ENCODE measurements around the gene HECTD3. TPM values are rescaled to one million over a fixed set of nuclear protein-coding genes. Genes with fewer than 3 reads are reported as not detected.

HECTD3 gene
- polyA plus RNA-seq, 4 donors = 54.2 to 148 (median 81.9) TPM

DNA sequence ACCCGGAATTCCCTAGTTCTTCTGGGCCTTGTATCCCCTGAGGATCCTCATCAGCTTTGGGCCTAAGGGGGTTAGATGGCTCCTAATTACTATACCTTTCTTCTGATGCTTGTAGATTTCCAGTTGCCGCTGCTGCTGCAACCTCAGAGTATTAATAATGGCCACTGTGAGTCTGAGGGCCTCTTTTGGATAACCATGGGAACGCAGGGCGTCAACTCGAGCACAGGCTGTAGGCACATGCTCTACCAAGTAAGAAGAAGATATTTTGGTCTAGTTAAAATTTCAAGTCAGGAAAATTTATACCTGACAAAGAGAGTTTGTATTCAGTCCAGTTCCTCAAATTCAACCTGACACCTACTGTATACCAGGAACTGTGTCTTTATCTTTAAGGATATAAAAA, 29.2 kb upstream of the HECTD3 start:
- DNase-seq (no peak), FAIRE-seq (no peak)
- H3K27me3 ChIP-seq (ENCODE audit: control insufficient read depth in 3 of 3, insufficient read depth in 3 of 3, low read length in 3 of 3) = no peaks in the 10 kb centered on the region
- H3K4me3 ChIP-seq (ENCODE audit: low read depth in 1 of 3, low read length in 3 of 3) = no peak overlapping the region
- 94 to 97% (median 94%) methylated on average over 5 of the region's 5 CpGs for WGBS, 3 donors
- H3K9me3 ChIP-seq (ENCODE audit: control insufficient read depth in 2 of 2, insufficient read depth in 1 of 2, low read depth in 1 of 2, low read length in 1 of 2) = no peaks in the 10 kb centered on the region
- peaks cover 0 to 16% (median 0%) of the 10 kb centered on the region in 3 donors for H3K4me1 ChIP-seq (ENCODE audit: control insufficient read depth in 3 of 3, insufficient read depth in 2 of 3, low read depth in 1 of 3, low read length in 2 of 3)
- H3K27ac ChIP-seq (ENCODE audit: low read depth in 1 of 3, low read length in 2 of 3) = no peak overlapping the region
- peaks cover 0 to 10% (median 7%) of the 10 kb centered on the region in 3 donors for H3K36me3 ChIP-seq (ENCODE audit: control insufficient read depth in 3 of 3, insufficient read depth in 2 of 3, low read depth in 1 of 3, low read length in 3 of 3)

DNA sequence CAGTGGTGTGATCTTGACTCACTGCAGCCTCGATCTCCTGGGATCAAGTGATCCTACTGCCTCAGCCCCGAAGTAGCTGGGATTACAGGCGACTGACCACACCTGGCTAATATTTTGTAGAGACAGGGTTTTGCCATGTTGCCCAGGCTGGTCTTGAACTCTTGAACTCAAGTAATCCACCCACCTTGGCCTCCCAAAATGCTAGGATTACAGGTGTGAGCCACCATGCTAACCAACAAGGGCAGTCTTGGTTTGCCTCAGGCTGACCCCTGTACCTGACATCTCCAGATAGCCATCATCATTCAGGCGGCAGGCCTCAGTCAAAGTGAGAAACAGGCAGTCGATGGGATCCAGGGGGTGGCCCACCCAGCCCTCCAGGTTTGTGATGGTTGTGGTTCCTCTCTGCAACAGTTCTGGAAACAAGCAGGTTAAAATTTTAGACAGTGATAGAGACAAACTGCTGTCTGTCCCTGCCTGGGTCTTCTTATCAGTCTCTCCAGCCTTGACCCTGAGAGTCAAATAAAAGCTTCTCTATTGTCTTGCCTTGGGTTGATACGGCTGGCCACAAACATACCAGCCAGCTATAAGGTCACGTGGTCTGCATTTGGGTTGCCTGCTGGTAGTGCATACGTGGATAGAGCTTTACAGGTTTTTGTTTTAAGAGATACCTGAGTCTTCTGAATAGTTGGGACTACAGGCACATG, 27.7 kb upstream of the HECTD3 start:
- H3K4me1 ChIP-seq (ENCODE audit: control insufficient read depth in 3 of 3, insufficient read depth in 2 of 3, low read depth in 1 of 3, low read length in 2 of 3) = peaks cover 0 to 16% (median 0%) of the 10 kb centered on the region in 3 donors
- 67 to 78% (median 70%) methylated on average over 8 of the region's 8 CpGs for WGBS, 3 donors
- H3K27ac ChIP-seq (ENCODE audit: low read depth in 1 of 3, low read length in 2 of 3) = no peak overlapping the region
- FAIRE-seq = no peak
- peaks cover 0 to 19% (median 7%) of the 10 kb centered on the region in 3 donors for H3K36me3 ChIP-seq (ENCODE audit: control insufficient read depth in 3 of 3, insufficient read depth in 2 of 3, low read depth in 1 of 3, low read length in 3 of 3)
- no peak overlapping the region for H3K4me3 ChIP-seq (ENCODE audit: low read depth in 1 of 3, low read length in 3 of 3)
- DNase-seq = no peak
- H3K9me3 ChIP-seq (ENCODE audit: control insufficient read depth in 2 of 2, insufficient read depth in 1 of 2, low read depth in 1 of 2, low read length in 1 of 2) = no peaks in the 10 kb centered on the region
- H3K27me3 ChIP-seq (ENCODE audit: control insufficient read depth in 3 of 3, insufficient read depth in 3 of 3, low read length in 3 of 3) = no peaks in the 10 kb centered on the region

DNA sequence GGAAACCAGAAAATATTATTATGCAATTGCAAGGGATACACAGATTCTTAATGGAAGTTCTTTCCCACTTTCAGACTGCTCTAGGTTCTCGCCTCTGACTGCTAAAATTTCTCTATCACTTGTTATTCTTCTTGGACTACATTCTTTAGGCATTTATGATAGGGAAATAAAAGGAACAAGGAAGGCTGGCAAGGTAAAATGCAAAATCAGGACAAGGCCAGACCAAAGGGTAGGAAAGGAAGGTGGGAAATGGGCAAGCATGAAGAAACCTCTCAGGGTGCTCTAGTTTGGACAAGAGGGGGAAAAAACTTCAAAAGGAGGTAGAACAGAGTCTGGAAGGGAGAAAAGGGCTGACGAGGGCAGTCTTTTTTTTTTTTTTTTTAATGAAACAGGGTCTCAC, 27.1 kb upstream of the HECTD3 start:
- H3K9me3 ChIP-seq (ENCODE audit: control insufficient read depth in 2 of 2, insufficient read depth in 1 of 2, low read depth in 1 of 2, low read length in 1 of 2) = no peaks in the 10 kb centered on the region
- DNase-seq = peak; percentile 15 to 37
- WGBS, 3 donors = 53 to 79% (median 59%) methylated on average over 2 of the region's 2 CpGs
- H3K4me1 ChIP-seq (ENCODE audit: control insufficient read depth in 3 of 3, insufficient read depth in 2 of 3, low read depth in 1 of 3, low read length in 2 of 3) = peaks cover 0 to 16% (median 0%) of the 10 kb centered on the region in 3 donors
- no peak overlapping the region for H3K4me3 ChIP-seq (ENCODE audit: low read depth in 1 of 3, low read length in 3 of 3)
- no peak overlapping the region for H3K27ac ChIP-seq (ENCODE audit: low read depth in 1 of 3, low read length in 2 of 3)
- H3K27me3 ChIP-seq (ENCODE audit: control insufficient read depth in 3 of 3, insufficient read depth in 3 of 3, low read length in 3 of 3) = no peaks in the 10 kb centered on the region
- no peak for FAIRE-seq
- peaks cover 0 to 19% (median 7%) of the 10 kb centered on the region in 3 donors for H3K36me3 ChIP-seq (ENCODE audit: control insufficient read depth in 3 of 3, insufficient read depth in 2 of 3, low read depth in 1 of 3, low read length in 3 of 3)

DNA sequence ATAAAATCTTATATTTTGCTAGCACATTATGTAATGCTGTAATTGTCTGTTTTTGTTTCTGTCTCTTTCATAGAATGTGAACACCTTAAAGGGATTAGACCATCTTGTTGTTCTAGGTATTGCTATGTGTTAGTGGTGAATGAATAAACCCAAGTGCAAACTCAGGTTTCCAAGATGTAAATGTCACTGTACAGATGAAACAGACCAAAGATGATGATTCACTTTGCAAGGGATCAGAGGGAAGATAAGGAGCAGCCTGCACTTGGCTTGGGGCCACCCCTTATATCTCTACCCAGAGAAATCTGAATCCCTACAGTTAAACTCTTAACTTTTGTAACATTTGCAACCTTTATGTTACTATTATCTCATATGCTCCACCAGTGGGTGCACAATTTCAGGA, 26.3 kb upstream of the HECTD3 start:
- Histone ChIP-seq H3K4me1 (ENCODE audit: control insufficient read depth in 3 of 3, insufficient read depth in 2 of 3, low read depth in 1 of 3, low read length in 2 of 3) (peaks cover 0 to 16% (median 0%) of the 10 kb centered on the region in 3 donors), H3K4me3 (ENCODE audit: low read depth in 1 of 3, low read length in 3 of 3) (no peak overlapping the region), H3K27me3 (ENCODE audit: control insufficient read depth in 3 of 3, insufficient read depth in 3 of 3, low read length in 3 of 3) (no peaks in the 10 kb centered on the region), H3K9me3 (ENCODE audit: control insufficient read depth in 2 of 2, insufficient read depth in 1 of 2, low read depth in 1 of 2, low read length in 1 of 2) (no peaks in the 10 kb centered on the region), H3K36me3 (ENCODE audit: control insufficient read depth in 3 of 3, insufficient read depth in 2 of 3, low read depth in 1 of 3, low read length in 3 of 3) (peaks cover 0 to 19% (median 7%) of the 10 kb centered on the region in 3 donors), H3K27ac (ENCODE audit: low read depth in 1 of 3, low read length in 2 of 3) (no peak overlapping the region)
- no peak for FAIRE-seq
- DNase-seq = no peak

DNA sequence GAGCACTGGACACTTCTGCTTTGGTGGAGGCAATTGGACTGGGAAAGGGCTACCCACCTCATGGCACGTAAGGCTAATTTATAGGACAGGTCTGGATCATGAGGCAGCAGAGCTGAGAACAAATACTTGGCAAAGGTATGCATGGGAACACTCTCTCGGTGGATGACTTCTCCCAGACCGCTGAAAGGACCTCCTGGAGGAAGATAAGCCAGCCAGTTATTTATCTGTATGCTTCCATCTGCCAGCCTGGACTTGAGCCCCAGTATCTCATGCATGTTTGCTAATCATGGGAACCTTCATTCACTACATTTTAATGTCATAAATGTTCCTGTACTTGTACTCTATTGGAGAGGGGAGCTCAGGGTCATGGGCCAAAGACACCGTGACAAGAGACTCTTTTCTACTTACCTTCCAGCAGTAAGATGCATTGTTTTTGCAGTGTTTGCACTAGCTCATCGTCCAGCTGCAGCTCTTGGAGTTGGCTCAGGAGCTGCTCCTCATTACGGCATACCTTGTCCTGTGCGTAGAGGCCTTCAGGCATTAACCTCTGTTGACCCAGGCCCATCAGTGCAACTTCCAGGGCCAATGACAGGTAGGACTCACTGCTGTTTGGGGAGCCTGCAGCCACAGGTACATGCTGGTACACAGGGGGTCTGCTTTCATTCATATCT, 24.6 kb upstream of the HECTD3 start:
- FAIRE-seq = no peak
- DNase-seq = peak in 1 of 2 donors; percentile 10

DNA sequence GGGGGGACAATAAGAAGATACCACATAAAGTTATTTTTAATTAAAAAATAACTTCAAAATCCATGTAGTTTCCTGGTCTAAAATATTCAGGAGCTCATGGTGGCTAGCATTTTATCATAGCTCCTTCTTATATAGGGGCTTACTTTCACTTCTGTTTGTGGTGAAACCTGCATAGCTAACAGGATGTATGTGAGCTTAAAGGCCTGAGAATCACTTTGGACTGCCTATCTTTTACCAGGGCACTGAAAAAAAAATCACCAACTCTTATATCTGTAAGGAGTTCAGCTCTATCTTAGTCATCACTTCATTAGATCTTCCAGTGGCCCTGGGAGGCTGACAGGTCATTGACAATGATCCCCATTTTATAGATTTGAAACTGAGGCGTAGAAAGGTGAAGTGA, 22.2 kb upstream of the HECTD3 start:
- H3K4me1 ChIP-seq (ENCODE audit: control insufficient read depth in 3 of 3, insufficient read depth in 2 of 3, low read depth in 1 of 3, low read length in 2 of 3) = peaks cover 0 to 15% (median 0%) of the 10 kb centered on the region in 3 donors

More for the DNA sequence above, 24.6 kb upstream of the HECTD3 start:
- 72 to 80% (median 79%) methylated on average over 7 of the region's 7 CpGs for WGBS, 3 donors
- Histone ChIP-seq H3K4me3 (ENCODE audit: low read depth in 1 of 3, low read length in 3 of 3) (no peak overlapping the region), H3K36me3 (ENCODE audit: control insufficient read depth in 3 of 3, insufficient read depth in 2 of 3, low read depth in 1 of 3, low read length in 3 of 3) (peaks cover 2 to 26% (median 6%) of the 10 kb centered on the region in 3 donors), H3K4me1 (ENCODE audit: control insufficient read depth in 3 of 3, insufficient read depth in 2 of 3, low read depth in 1 of 3, low read length in 2 of 3) (peaks cover 0 to 16% (median 0%) of the 10 kb centered on the region in 3 donors), H3K9me3 (ENCODE audit: control insufficient read depth in 2 of 2, insufficient read depth in 1 of 2, low read depth in 1 of 2, low read length in 1 of 2) (no peaks in the 10 kb centered on the region), H3K27ac (ENCODE audit: low read depth in 1 of 3, low read length in 2 of 3) (no peak overlapping the region), H3K27me3 (ENCODE audit: control insufficient read depth in 3 of 3, insufficient read depth in 3 of 3, low read length in 3 of 3) (no peaks in the 10 kb centered on the region)

DNA sequence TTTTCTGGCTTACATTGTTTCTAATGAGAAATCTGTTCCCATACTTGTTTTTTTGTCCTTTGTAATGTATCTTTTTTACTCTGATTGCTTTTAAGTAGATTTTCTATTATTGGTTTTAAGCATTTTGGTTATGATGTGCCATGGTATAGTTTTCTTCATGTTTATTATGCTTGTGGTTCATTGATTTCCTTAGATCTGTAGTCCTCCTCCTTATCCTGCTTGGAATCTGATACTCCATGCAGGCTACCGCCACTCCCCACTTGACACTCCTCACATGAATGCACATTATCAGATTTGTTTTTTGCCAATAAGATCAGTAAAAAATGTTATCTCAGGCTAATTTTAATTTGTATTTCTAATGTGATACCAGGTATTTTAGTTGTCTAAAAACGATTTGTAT, 21.7 kb upstream of the HECTD3 start:
- Histone ChIP-seq H3K4me1 (ENCODE audit: control insufficient read depth in 3 of 3, insufficient read depth in 2 of 3, low read depth in 1 of 3, low read length in 2 of 3) (peaks cover 0 to 12% (median 0%) of the 10 kb centered on the region in 3 donors), H3K27me3 (ENCODE audit: control insufficient read depth in 3 of 3, insufficient read depth in 3 of 3, low read length in 3 of 3) (no peaks in the 10 kb centered on the region), H3K4me3 (ENCODE audit: low read depth in 1 of 3, low read length in 3 of 3) (no peak overlapping the region), H3K36me3 (ENCODE audit: control insufficient read depth in 3 of 3, insufficient read depth in 2 of 3, low read depth in 1 of 3, low read length in 3 of 3) (peaks cover 2 to 22% (median 6%) of the 10 kb centered on the region in 3 donors), H3K27ac (ENCODE audit: low read depth in 1 of 3, low read length in 2 of 3) (no peak overlapping the region), H3K9me3 (ENCODE audit: control insufficient read depth in 2 of 2, insufficient read depth in 1 of 2, low read depth in 1 of 2, low read length in 1 of 2) (no peaks in the 10 kb centered on the region)
- no peak for DNase-seq
- WGBS, 3 donors = 66 to 77% (median 72%) methylated on average over 2 of the region's 2 CpGs
- FAIRE-seq = no peak

More for the DNA sequence above, 22.2 kb upstream of the HECTD3 start:
- Histone ChIP-seq H3K9me3 (ENCODE audit: control insufficient read depth in 2 of 2, insufficient read depth in 1 of 2, low read depth in 1 of 2, low read length in 1 of 2) (no peaks in the 10 kb centered on the region), H3K27me3 (ENCODE audit: control insufficient read depth in 3 of 3, insufficient read depth in 3 of 3, low read length in 3 of 3) (no peaks in the 10 kb centered on the region), H3K4me3 (ENCODE audit: low read depth in 1 of 3, low read length in 3 of 3) (no peak overlapping the region), H3K27ac (ENCODE audit: low read depth in 1 of 3, low read length in 2 of 3) (no peak overlapping the region), H3K36me3 (ENCODE audit: control insufficient read depth in 3 of 3, insufficient read depth in 2 of 3, low read depth in 1 of 3, low read length in 3 of 3) (peaks cover 2 to 22% (median 6%) of the 10 kb centered on the region in 3 donors)
- FAIRE-seq (no peak), DNase-seq (no peak)
- WGBS, 3 donors = 93 to 100% (median 95%) methylated on average over 1 of the region's 1 CpG

DNA sequence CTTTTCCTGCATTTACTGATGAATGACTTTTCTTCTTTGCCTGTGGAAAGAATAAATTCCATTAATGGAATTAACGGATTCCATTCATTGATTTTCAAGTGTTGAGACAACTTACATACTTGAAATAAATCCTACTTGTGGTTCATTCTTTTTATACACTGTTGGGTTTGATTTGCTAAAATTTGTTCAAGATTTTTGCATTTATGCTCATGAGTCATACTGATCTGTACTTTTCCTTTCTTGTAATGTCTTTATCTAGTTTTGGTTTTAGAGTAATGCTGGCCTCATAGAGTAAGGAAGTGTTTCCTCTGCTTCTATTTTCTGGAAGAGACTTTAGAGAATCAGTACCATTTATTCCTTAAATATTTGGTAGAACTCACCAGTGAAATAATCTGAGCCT, 15.3 kb upstream of the HECTD3 start:
- FAIRE-seq (no peak), DNase-seq (no peak)
- no peak overlapping the region for H3K27ac ChIP-seq (ENCODE audit: low read depth in 1 of 3, low read length in 2 of 3)
- H3K4me3 ChIP-seq (ENCODE audit: low read depth in 1 of 3, low read length in 3 of 3) = no peak overlapping the region
- H3K27me3 ChIP-seq (ENCODE audit: control insufficient read depth in 3 of 3, insufficient read depth in 3 of 3, low read length in 3 of 3) = no peaks in the 10 kb centered on the region
- H3K36me3 ChIP-seq (ENCODE audit: control insufficient read depth in 3 of 3, insufficient read depth in 2 of 3, low read depth in 1 of 3, low read length in 3 of 3) = peaks cover 0 to 5% (median 0%) of the 10 kb centered on the region in 3 donors
- 92 to 96% (median 96%) methylated on average over 1 of the region's 1 CpG for whole genome bisulfite sequencing, 3 donors
- no peaks in the 10 kb centered on the region for H3K9me3 ChIP-seq (ENCODE audit: control insufficient read depth in 2 of 2, insufficient read depth in 1 of 2, low read depth in 1 of 2, low read length in 1 of 2)
- H3K4me1 ChIP-seq (ENCODE audit: control insufficient read depth in 3 of 3, insufficient read depth in 2 of 3, low read depth in 1 of 3, low read length in 2 of 3) = no peaks in the 10 kb centered on the region
